Activated CD4-positive, CD25-positive, alpha-beta regulatory T cell treated with anti-CD3 and anti-CD28 coated beads, Interleukin-2, amount 50 U/mL, for 72 hours (primary cell): ENCODE data around the gene USP40.

ENCODE experiments used
- DNase-seq: peaks from one replicate; pipeline ENCODE4 v3.0.0; 2021

Gene USP40

GRCh38 chr2:233455491-233455890 is 111.1 kb downstream of the USP40 start:
- no peak for DNase-seq

- DNase-seq = no peak
Measured at GRCh38 chr2:233455006-233455405, 111.6 kb downstream of the USP40 start.

- DNase-seq = no peak
Measured at GRCh38 chr2:233453916-233454315, 112.7 kb downstream of the USP40 start.

- no peak for DNase-seq
Measured at GRCh38 chr2:233453111-233453915, 113.3 kb downstream of the USP40 start.

GRCh38 chr2:233451950-233452349 is 114.6 kb downstream of the USP40 start:
- DNase-seq = no peak

- no peak for DNase-seq
Measured at GRCh38 chr2:233450864-233451575, 115.6 kb downstream of the USP40 start.

GRCh38 chr2:233449921-233450863 is 116.4 kb downstream of the USP40 start:
- peak; percentile 26 for DNase-seq

- peak; percentile 25 for DNase-seq
Measured at GRCh38 chr2:233449081-233449901, 117.3 kb downstream of the USP40 start.

GRCh38 chr2:233448575-233448974 is 118.0 kb downstream of the USP40 start:
- DNase-seq = no peak

GRCh38 chr2:233448220-233448559 is 118.4 kb downstream of the USP40 start:
- peak; percentile 16 for DNase-seq

- peak; percentile 13 for DNase-seq
Measured at GRCh38 chr2:233447506-233448219, 118.9 kb downstream of the USP40 start.

GRCh38 chr2:233446606-233447305 is 119.8 kb downstream of the USP40 start:
- peak; percentile 21 for DNase-seq

- DNase-seq = no peak
Measured at GRCh38 chr2:233446121-233446520, 120.5 kb downstream of the USP40 start.

GRCh38 chr2:233445152-233445830 is 121.3 kb downstream of the USP40 start:
- DNase-seq = peak; percentile 25

- peak; percentile 22 for DNase-seq
Measured at GRCh38 chr2:233444501-233444900, 122.1 kb downstream of the USP40 start.

- peak; percentile 78 for DNase-seq
Measured at GRCh38 chr2:233443511-233444183, 122.9 kb downstream of the USP40 start.

- peak; percentile 18 for DNase-seq
Measured at GRCh38 chr2:233442028-233442310, 124.6 kb downstream of the USP40 start.

GRCh38 chr2:233441161-233442027 is 125.2 kb downstream of the USP40 start:
- peak; percentile 25 for DNase-seq

GRCh38 chr2:233440714-233441113 is 125.9 kb downstream of the USP40 start:
- DNase-seq = no peak
